A172 (cell line): ENCODE data around the gene PDZD2. TPM values are rescaled to one million over a fixed set of nuclear protein-coding genes. Genes with fewer than 3 reads are reported as not detected.
"Not testable (repeated sequence)": the region's sequence is repeated elsewhere in the genome, so short reads cannot be mapped to it uniquely, and the experiment has no call there.

Source experiments
- DNase-seq: peaks from one replicate; pipeline ENCODE4 v3.0.0-alpha.2; 2015; ENCODE audit warnings: low spot score
- total RNA-seq: library from RNA; depleted of rRNA; stranded (reverse); fragments of >200 nt; shearing (Covaris generic); gene quantifications from 2 replicates; pipeline ENCODE4 v1.2.3, GENCODE V29; 2014

Gene PDZD2
- total RNA-seq, 1 experiment from 2014 or later: 0.16 TPM

- DNase-seq: no peak
Measured at GRCh38 chr5:31768784-31769183, 129.9 kb downstream of the PDZD2 start.

- DNase-seq: no peak
Measured at GRCh38 chr5:31769530-31769929, 130.6 kb downstream of the PDZD2 start.

GRCh38 chr5:31770132-31770720 lies 131.3 kb downstream of the PDZD2 start:
- no peak for DNase-seq

- no peak for DNase-seq
Measured at GRCh38 chr5:31770998-31771397, 132.1 kb downstream of the PDZD2 start.

GRCh38 chr5:31771500-31771899 lies 132.6 kb downstream of the PDZD2 start:
- no peak for DNase-seq

GRCh38 chr5:31776294-31776693 lies 137.4 kb downstream of the PDZD2 start:
- not testable (repeated sequence) for DNase-seq

GRCh38 chr5:31776976-31777651 lies 138.2 kb downstream of the PDZD2 start:
- no peak for DNase-seq

- DNase-seq: peak; percentile 6
Measured at GRCh38 chr5:31781772-31782171, 142.8 kb downstream of the PDZD2 start.

GRCh38 chr5:31783086-31783645 lies 144.2 kb downstream of the PDZD2 start:
- no peak for DNase-seq

- DNase-seq: no peak
Measured at GRCh38 chr5:31783731-31784130, 144.8 kb downstream of the PDZD2 start.

- DNase-seq: no peak
Measured at GRCh38 chr5:31786090-31786631, 147.2 kb downstream of the PDZD2 start.

- no peak for DNase-seq
Measured at GRCh38 chr5:31794009-31794408, 155.1 kb downstream of the PDZD2 start.

- no peak for DNase-seq
Measured at GRCh38 chr5:31798168-31798567, 159.2 kb downstream of the PDZD2 start.

- no peak for DNase-seq
Measured at GRCh38 chr5:31800351-31800750, 161.4 kb downstream of the PDZD2 start.

- no peak for DNase-seq
Measured at GRCh38 chr5:31805785-31806400, 167.0 kb downstream of the PDZD2 start.

GRCh38 chr5:31806561-31806960 lies 167.6 kb downstream of the PDZD2 start:
- no peak for DNase-seq

- no peak for DNase-seq
Measured at GRCh38 chr5:31807789-31808540, 169.0 kb downstream of the PDZD2 start.

- peak; percentile 80 for DNase-seq
Measured at GRCh38 chr5:31809050-31809870, 170.3 kb downstream of the PDZD2 start.

GRCh38 chr5:31811210-31811609 lies 172.3 kb downstream of the PDZD2 start:
- DNase-seq: peak; percentile 93

GRCh38 chr5:31815376-31815775 lies 176.4 kb downstream of the PDZD2 start:
- DNase-seq: no peak

- no peak for DNase-seq
Measured at GRCh38 chr5:31819926-31820516, 181.1 kb downstream of the PDZD2 start.
